OCI-LY3 (cell line): Measurements from ENCODE around the gene CTNND2.

ENCODE experiments used
- H2AFZ ChIP-seq: fragments of 200-600, 300-600 bp; shearing (Covaris generic); 2 replicates; pipeline ENCODE4 v1.6.0; 2014; ENCODE audit warnings: antibody characterized with exemption, low read depth, low read length
- H3K27ac ChIP-seq: fragments of 200-600, 300-600 bp; sonication (generic); 2 replicates; pipeline ENCODE4 v1.5.1; 2014; ENCODE audit warnings: mild to moderate bottlenecking, low read length, moderate library complexity, mixed read lengths
- H3K27me3 ChIP-seq: fragments of 200-600, 300-600 bp; sonication (generic); 2 replicates; pipeline ENCODE4 v1.6.1; 2014; ENCODE audit warnings: low read depth, low read length, mixed read lengths
- H3K36me3 ChIP-seq: fragments of 200-600, 300-600 bp; sonication (generic); replicated peaks from 2 replicates; pipeline ENCODE3; 2014; ENCODE audit warnings: low read depth, low read length, mixed read lengths
- H3K4me1 ChIP-seq: fragments of 300-600, 200-600 bp; sonication (generic); 2 replicates; pipeline ENCODE4 v1.6.1; 2014; ENCODE audit warnings: low read length, mixed read lengths
- H3K4me2 ChIP-seq: fragments of 200-600, 300-600 bp; sonication (generic); 2 replicates; pipeline ENCODE4 v1.6.1; 2014; ENCODE audit warnings: low read length, mixed read lengths
- H3K4me3 ChIP-seq: fragments of 300-600, 200-600 bp; sonication (generic); 2 replicates; pipeline ENCODE4 v1.5.1; 2014; ENCODE audit warnings: antibody characterized with exemption, mild to moderate bottlenecking, low read length, moderate library complexity
- H3K79me2 ChIP-seq: fragments of 300-600, 200-600 bp; shearing (Covaris generic); 2 replicates; pipeline ENCODE4 v1.6.1; 2014; ENCODE audit warnings: mild to moderate bottlenecking, low read length, mixed read lengths
- H3K9ac ChIP-seq: fragments of 300-600, 200-600 bp; shearing (Covaris generic); 2 replicates; pipeline ENCODE4 v1.6.0; 2014; ENCODE audit warnings: mild to moderate bottlenecking, low read length, moderate library complexity
- H3K9me3 ChIP-seq: fragments of 200-600, 300-600 bp; shearing (Covaris generic); 2 replicates; pipeline ENCODE4 v1.6.1; 2014; ENCODE audit warnings: low read length, mixed read lengths; ENCODE audit not compliant: insufficient read depth
- H4K20me1 ChIP-seq: fragments of 200-600, 300-600 bp; sonication (generic); 2 replicates; pipeline ENCODE4 v1.6.1; 2016; ENCODE audit warnings: low read length, mixed read lengths; ENCODE audit not compliant: insufficient read depth
- EZH2phosphoT487 ChIP-seq: fragments of 200-600 bp; shearing (Covaris generic); IDR thresholded peaks from 2 replicates; pipeline ENCODE4 v1.6.1; 2018; ENCODE audit warnings: antibody characterized with exemption, mixed run types, low read depth
- TF ChIP-seq, protein P1 (sequence below): fragments of 200-600, 300-600 bp; sonication (generic); IDR thresholded peaks from 2 replicates; pipeline ENCODE4 v1.5.1; 2014; ENCODE audit warnings: antibody characterized with exemption, low read length, low read depth

Gene CTNND2

DNA sequence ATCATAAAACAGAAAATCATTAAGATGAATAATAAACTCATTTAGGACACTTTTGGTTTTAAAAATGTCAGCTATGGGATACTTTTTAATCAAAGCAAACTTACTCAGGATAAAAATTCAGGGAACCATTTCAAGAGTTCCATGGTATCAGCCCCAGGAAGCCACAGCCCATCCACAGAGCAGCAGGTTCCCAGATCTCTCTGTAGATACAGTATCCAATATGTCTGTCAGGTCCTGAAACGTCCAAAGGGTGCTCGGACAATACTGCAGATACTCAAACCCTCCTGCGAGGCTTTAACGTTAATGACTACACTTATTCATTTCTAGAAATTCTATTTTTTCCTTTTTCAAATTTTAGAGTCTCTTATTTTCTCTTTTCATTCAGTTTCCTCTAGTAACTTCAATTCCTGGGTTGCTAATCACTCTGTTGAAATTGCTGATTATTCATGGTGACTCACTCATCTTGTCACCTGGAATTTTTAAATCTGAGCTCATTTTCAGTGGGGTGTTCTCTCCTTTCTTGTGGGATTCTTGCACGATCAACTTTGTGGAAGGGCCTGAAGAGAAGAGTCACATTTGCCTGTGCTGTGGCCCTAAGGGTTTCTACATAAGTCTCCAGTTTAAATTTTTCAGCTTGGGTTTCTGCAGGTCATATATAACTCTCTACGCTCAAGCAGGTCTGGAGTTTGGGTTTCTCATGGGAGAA lies 435.8 kb downstream of the CTNND2 start:
- H3K4me1 ChIP-seq: no peaks in the 10 kb centered on the region
- H3K36me3 ChIP-seq: no peaks in the 10 kb centered on the region
- H3K9me3 ChIP-seq: no peaks in the 10 kb centered on the region
- H3K27ac ChIP-seq: no peak overlapping the region
- H3K79me2 ChIP-seq: no peaks in the 10 kb centered on the region
- no peak overlapping the region for H3K4me2 ChIP-seq
- H3K4me3 ChIP-seq: no peak overlapping the region
- H3K27me3 ChIP-seq: no peaks in the 10 kb centered on the region
- no peak overlapping the region for H3K9ac ChIP-seq
- TF ChIP-seq, protein P1, sequence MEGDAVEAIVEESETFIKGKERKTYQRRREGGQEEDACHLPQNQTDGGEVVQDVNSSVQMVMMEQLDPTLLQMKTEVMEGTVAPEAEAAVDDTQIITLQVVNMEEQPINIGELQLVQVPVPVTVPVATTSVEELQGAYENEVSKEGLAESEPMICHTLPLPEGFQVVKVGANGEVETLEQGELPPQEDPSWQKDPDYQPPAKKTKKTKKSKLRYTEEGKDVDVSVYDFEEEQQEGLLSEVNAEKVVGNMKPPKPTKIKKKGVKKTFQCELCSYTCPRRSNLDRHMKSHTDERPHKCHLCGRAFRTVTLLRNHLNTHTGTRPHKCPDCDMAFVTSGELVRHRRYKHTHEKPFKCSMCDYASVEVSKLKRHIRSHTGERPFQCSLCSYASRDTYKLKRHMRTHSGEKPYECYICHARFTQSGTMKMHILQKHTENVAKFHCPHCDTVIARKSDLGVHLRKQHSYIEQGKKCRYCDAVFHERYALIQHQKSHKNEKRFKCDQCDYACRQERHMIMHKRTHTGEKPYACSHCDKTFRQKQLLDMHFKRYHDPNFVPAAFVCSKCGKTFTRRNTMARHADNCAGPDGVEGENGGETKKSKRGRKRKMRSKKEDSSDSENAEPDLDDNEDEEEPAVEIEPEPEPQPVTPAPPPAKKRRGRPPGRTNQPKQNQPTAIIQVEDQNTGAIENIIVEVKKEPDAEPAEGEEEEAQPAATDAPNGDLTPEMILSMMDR: no peak
- TF ChIP-seq EZH2phosphoT487: no peak
- no peak overlapping the region for H2AFZ ChIP-seq
- H4K20me1 ChIP-seq: no peaks in the 10 kb centered on the region

DNA sequence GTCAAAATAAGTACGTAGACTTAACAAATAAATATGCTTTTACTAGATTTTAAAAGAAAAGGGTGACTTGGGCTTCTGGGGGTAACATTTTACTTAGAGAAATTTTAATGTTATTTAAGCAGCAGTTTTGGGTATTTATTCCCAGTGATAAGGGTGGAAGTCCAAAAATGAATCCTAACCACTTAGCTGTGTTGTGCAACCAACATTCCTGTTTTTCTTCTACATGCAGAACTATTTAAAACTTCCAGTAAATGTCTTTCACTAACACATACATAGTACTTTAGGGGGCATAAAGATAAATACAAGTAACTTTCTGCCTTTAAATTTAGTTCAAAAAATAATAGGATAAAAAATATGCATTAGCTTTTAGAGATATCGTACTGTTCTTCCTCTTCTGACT lies 436.7 kb downstream of the CTNND2 start:
- H3K4me2 ChIP-seq: no peak overlapping the region
- H3K4me3 ChIP-seq: no peak overlapping the region

DNA sequence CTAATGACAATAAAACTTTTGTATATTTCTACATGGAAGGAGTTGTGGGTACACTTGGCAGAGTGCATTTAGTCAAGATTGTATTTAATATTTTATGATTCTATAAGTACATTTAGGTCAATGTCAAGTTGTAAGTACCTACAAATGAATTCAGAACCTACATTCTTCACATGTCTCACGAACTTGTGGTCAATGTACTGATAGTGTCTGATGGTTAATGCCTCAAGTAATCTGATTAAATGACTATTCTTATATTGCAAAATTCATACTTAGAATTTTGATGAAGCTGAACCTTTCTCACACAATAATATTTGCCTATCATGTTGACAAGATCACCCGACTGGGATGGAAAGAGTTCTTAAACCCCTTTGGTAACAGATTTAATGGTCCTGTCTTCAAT lies 444.5 kb downstream of the CTNND2 start:
- Histone ChIP-seq H3K9me3 (no peaks in the 10 kb centered on the region), H3K79me2 (no peaks in the 10 kb centered on the region), H3K36me3 (no peaks in the 10 kb centered on the region), H4K20me1 (no peaks in the 10 kb centered on the region), H3K27me3 (no peaks in the 10 kb centered on the region), H3K4me3 (no peak overlapping the region), H3K9ac (no peak overlapping the region), H3K27ac (no peak overlapping the region), H2AFZ (no peak overlapping the region), H3K4me2 (no peak overlapping the region), H3K4me1 (no peaks in the 10 kb centered on the region)
- TF ChIP-seq, protein P1: no peak

More for the DNA sequence above, 436.7 kb downstream of the CTNND2 start:
- Histone ChIP-seq H3K27ac (no peak overlapping the region), H3K79me2 (no peaks in the 10 kb centered on the region), H3K9me3 (no peaks in the 10 kb centered on the region), H4K20me1 (no peaks in the 10 kb centered on the region), H2AFZ (no peak overlapping the region), H3K4me1 (no peaks in the 10 kb centered on the region), H3K36me3 (no peaks in the 10 kb centered on the region), H3K27me3 (no peaks in the 10 kb centered on the region), H3K9ac (no peak overlapping the region)
- no peak for TF ChIP-seq EZH2phosphoT487
- TF ChIP-seq, protein P1: no peak

DNA sequence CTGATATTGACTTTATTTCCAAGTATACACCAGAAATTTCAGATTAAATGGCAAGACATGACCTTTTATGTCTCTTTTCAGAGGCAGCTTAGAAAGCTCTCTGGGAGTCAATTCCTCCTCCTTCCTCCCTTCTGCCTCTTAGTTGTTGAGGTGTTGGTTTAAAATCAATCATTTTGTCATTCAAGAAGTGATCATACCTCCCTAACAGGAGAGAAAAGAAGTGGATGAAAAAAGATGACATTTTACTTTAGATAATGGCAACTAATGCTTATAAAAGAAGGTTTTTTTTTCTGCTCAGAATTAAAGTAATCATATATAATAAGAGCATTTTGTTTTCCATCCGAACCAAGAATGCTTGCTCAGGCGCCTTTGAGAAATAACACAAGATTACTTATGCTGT lies 448.7 kb downstream of the CTNND2 start:
- Histone ChIP-seq H3K36me3 (no peaks in the 10 kb centered on the region), H3K27me3 (no peaks in the 10 kb centered on the region), H3K4me2 (no peak overlapping the region), H2AFZ (no peak overlapping the region), H3K79me2 (no peaks in the 10 kb centered on the region), H3K4me3 (no peak overlapping the region), H3K9ac (no peak overlapping the region), H3K27ac (no peak overlapping the region), H4K20me1 (no peaks in the 10 kb centered on the region), H3K9me3 (no peaks in the 10 kb centered on the region), H3K4me1 (no peaks in the 10 kb centered on the region)
- no peak for TF ChIP-seq EZH2phosphoT487
- TF ChIP-seq, protein P1: no peak
